Endothelial cell of umbilical vein (primary cell): ENCODE results near the gene ARHGEF9. TPM values are rescaled to one million over a fixed set of nuclear protein-coding genes. Genes with fewer than 3 reads are reported as not detected.

Experiments used
- BruUV-seq: library from RNA; stranded (reverse); fragments of 400-500 nt; replicated peaks from 2 replicates; lab custom pipeline; 2021; lab: Mats Ljungman, UMichigan
- CTCF ChIA-PET: fragments of 300-600, 350-600 bp; sonication (Branson Sonifier 250); formaldehyde crosslinking; loops from one replicate; lab custom pipeline; 2021; ENCODE audit warnings: antibody characterized with exemption, inconsistent platforms; lab: Charles Lee
- POLR2A ChIA-PET: fragments of 300-600, 350-600 bp; sonication (Branson Sonifier 250); formaldehyde crosslinking; loops from one replicate; lab custom pipeline; 2021; ENCODE audit warnings: antibody characterized with exemption, inconsistent platforms; lab: Charles Lee
- DNase-seq: peaks from one replicate; pipeline ENCODE4 v3.0.0-alpha.2; 2011; ENCODE audit warnings: low read depth, low spot score
- FAIRE-seq: peaks from 2 replicates; lab custom pipeline; 2011; peaks lifted over from hg19 to GRCh38; lab: Jason Lieb, UNC
- H2AFZ ChIP-seq: 2 replicates; pipeline ENCODE4 v1.6.0; 2012; ENCODE audit warnings: low read depth, low read length, control low read depth, inconsistent platforms
- H3K27ac ChIP-seq: 2 replicates; pipeline ENCODE4 v1.5.1; 2011; ENCODE audit warnings: low read depth, mild to moderate bottlenecking, control low read depth, low read length, moderate library complexity; ENCODE audit not compliant: insufficient read depth
- H3K27me3 ChIP-seq, 2 experiments: 2 replicates each; pipeline versions ENCODE4 v1.6.0 to v1.6.1; 2011; ENCODE audit warnings: low read length in 2 of 2, mixed read lengths in 1 of 2; ENCODE audit not compliant: control insufficient read depth in 2 of 2, insufficient read depth in 2 of 2
- H3K36me3 ChIP-seq, 2 experiments: 2 replicates in 1 of 2; 3 replicates in 1 of 2; pipeline ENCODE4 v1.5.1; 2011; ENCODE audit warnings: low read length in 2 of 2, mild to moderate bottlenecking in 1 of 2, moderate library complexity in 1 of 2; ENCODE audit not compliant: control insufficient read depth in 2 of 2, insufficient read depth in 2 of 2; ENCODE audit errors: extremely low read depth in 1 of 2
- H3K4me1 ChIP-seq: 3 replicates; pipeline ENCODE4 v1.5.1; 2011; ENCODE audit warnings: mild to moderate bottlenecking, low read length; ENCODE audit not compliant: control insufficient read depth, insufficient read depth; ENCODE audit errors: extremely low read depth
- H3K4me2 ChIP-seq: 2 replicates; pipeline ENCODE4 v1.6.1; 2011; ENCODE audit warnings: low read length, control low read depth, mixed read lengths; ENCODE audit not compliant: insufficient read depth
- H3K4me3 ChIP-seq, 3 experiments: fragments of 200-600 bp in 1 of 3; sonication (generic), shearing (Covaris generic) in 1 of 3; replicated peaks in 1 of 3; 2 replicates each; pipeline ENCODE4 v1.5.1; 2011 to 2016; ENCODE audit warnings: control low read depth in 3 of 3, low read length in 3 of 3, mild to moderate bottlenecking in 2 of 3, inconsistent platforms in 1 of 3, low read depth in 1 of 3, moderate library complexity in 1 of 3; ENCODE audit not compliant: insufficient read depth in 1 of 3
- H3K79me2 ChIP-seq: 2 replicates; pipeline ENCODE4 v1.6.0; 2012; ENCODE audit warnings: low read length, inconsistent platforms; ENCODE audit not compliant: control insufficient read depth, insufficient read depth
- H3K9ac ChIP-seq: replicated peaks from 2 replicates; pipeline ENCODE3; 2011; ENCODE audit warnings: low read length, control low read depth; ENCODE audit not compliant: insufficient read depth; ENCODE audit errors: extremely low read depth
- H3K9me1 ChIP-seq: replicated peaks from 3 replicates; pipeline ENCODE4 v1.6.0; 2011; ENCODE audit warnings: mild to moderate bottlenecking, low read length; ENCODE audit not compliant: control insufficient read depth, insufficient read depth; ENCODE audit errors: extremely low read depth
- H3K9me3 ChIP-seq: replicated peaks from 2 replicates; pipeline ENCODE4 v1.5.1; 2012; ENCODE audit warnings: low read length, inconsistent platforms; ENCODE audit not compliant: control insufficient read depth, insufficient read depth
- H4K20me1 ChIP-seq: replicated peaks from 2 replicates; pipeline ENCODE3; 2011; ENCODE audit warnings: mild to moderate bottlenecking, low read length; ENCODE audit not compliant: control insufficient read depth, insufficient read depth; ENCODE audit errors: extremely low read depth
- EZH2 ChIP-seq: IDR thresholded peaks from 2 replicates; pipeline ENCODE4 v1.6.1; 2012; ENCODE audit warnings: borderline replicate concordance, low read depth, mild to moderate bottlenecking, moderate library complexity, low read length, inconsistent platforms; ENCODE audit not compliant: severe bottlenecking
- FOS ChIP-seq: IDR thresholded peaks from 2 replicates; pipeline ENCODE4 v1.6.1; 2011; ENCODE audit warnings: mild to moderate bottlenecking, low read length, moderate library complexity, borderline replicate concordance; ENCODE audit not compliant: insufficient read depth
- GATA2 ChIP-seq: IDR thresholded peaks from 2 replicates; pipeline ENCODE4 v1.7.0; 2011; ENCODE audit warnings: low read depth, mild to moderate bottlenecking, moderate library complexity, mixed read lengths, low read length; ENCODE audit not compliant: insufficient read length, insufficient read depth
- JUN ChIP-seq: IDR thresholded peaks from 2 replicates; pipeline ENCODE4 v1.6.1; 2011; ENCODE audit warnings: borderline replicate concordance, low read depth; ENCODE audit not compliant: insufficient read length, insufficient read depth
- MYC ChIP-seq: IDR thresholded peaks from one replicate; pipeline ENCODE4 v1.6.1; 2011; ENCODE audit warnings: mild to moderate bottlenecking, low read depth, low read length
- POLR2A ChIP-seq: IDR thresholded peaks from 2 replicates; pipeline ENCODE4 v1.6.1; 2012; ENCODE audit warnings: low read depth, mild to moderate bottlenecking, control low read depth, low read length
- POLR2AphosphoS5 ChIP-seq: IDR thresholded peaks from 2 replicates; pipeline ENCODE4 v1.6.1; 2012; ENCODE audit warnings: low read depth, mild to moderate bottlenecking, control low read depth, low read length, moderate library complexity; ENCODE audit not compliant: insufficient read depth
- dilution Hi-C: fragments of 300-500 bp; cut with MboI; formaldehyde crosslinking; loops from one replicate; pipeline ENCODE4 v1.15.0; 2019; ENCODE audit warnings: low sequenced_read_pairs; ENCODE audit not compliant: extremely low pct_ligation_motif_present
- intact Hi-C: fragments of 100-400 bp; cut with micrococcal nuclease; formaldehyde crosslinking; loops from one replicate; pipeline ENCODE4 v1.10.0; 2022
- polyA plus RNA-seq, 4 experiments: library from polyadenylated mRNA; depleted of rRNA in 3 of 4; stranded (reverse) in 3 of 4; unstranded in 1 of 4; fragments of >200 nt; gene quantifications; 2 replicates each; pipeline versions ENCODE4 v1.2.1 to v1.2.3, GENCODE V29; 2011 to 2012; ENCODE audit warnings: missing spikeins in 1 of 4
- total RNA-seq: library from RNA; stranded (reverse); gene quantifications from 2 replicates; pipeline ENCODE4 v1.2.3, GENCODE V29; 2021
- TF ChIP-seq, protein P1 (sequence below): IDR thresholded peaks from 2 replicates; pipeline ENCODE4 v1.6.1; 2011; ENCODE audit not compliant: insufficient read depth, insufficient read length
- TF ChIP-seq, protein P2 (sequence below), 2 donors: IDR thresholded peaks; 1 replicate in 1 of 2; 2 replicates in 1 of 2; pipeline ENCODE4 v1.5.1; 2011; ENCODE audit warnings: low read length in 2 of 2, mild to moderate bottlenecking in 2 of 2, moderate library complexity in 2 of 2, control low read depth in 1 of 2, inconsistent platforms in 1 of 2, low read depth in 1 of 2; ENCODE audit not compliant: insufficient read depth in 1 of 2; ENCODE audit errors: extremely low read depth in 1 of 2

ARHGEF9 gene
- total and polyA plus RNA-seq, 2 donors (not counting 3 experiments of a cell fraction or from before 2014, with no cell fraction given): 6.5 to 12.9 TPM

DNA sequence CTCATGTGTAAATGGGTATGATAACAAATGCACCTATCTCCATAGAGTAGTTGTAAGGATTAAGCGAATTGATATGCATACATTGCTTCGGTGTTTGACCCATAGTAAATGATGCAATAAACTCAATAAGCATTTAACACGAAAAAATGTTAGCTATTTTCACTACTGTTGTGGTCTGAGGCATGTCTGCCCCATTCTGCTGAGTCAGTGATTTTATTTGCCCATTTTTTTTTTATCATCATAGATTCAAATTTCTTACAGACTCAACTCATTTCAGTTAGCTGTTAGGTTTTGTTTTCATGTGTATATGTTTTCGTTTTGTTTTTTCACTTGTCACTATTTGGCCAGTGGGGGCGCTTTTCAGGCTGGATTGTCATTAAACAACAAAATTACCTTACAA is 27.8 kb upstream of the ARHGEF9 start:
- TF ChIP-seq JUN (no peak), POLR2A (no peak), POLR2AphosphoS5 (no peak), MYC (no peak), GATA2 (no peak), EZH2 (no peak), FOS (no peak)
- TF ChIP-seq, protein P1, sequence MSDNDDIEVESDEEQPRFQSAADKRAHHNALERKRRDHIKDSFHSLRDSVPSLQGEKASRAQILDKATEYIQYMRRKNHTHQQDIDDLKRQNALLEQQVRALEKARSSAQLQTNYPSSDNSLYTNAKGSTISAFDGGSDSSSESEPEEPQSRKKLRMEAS: no peak
- TF ChIP-seq, protein P2, sequence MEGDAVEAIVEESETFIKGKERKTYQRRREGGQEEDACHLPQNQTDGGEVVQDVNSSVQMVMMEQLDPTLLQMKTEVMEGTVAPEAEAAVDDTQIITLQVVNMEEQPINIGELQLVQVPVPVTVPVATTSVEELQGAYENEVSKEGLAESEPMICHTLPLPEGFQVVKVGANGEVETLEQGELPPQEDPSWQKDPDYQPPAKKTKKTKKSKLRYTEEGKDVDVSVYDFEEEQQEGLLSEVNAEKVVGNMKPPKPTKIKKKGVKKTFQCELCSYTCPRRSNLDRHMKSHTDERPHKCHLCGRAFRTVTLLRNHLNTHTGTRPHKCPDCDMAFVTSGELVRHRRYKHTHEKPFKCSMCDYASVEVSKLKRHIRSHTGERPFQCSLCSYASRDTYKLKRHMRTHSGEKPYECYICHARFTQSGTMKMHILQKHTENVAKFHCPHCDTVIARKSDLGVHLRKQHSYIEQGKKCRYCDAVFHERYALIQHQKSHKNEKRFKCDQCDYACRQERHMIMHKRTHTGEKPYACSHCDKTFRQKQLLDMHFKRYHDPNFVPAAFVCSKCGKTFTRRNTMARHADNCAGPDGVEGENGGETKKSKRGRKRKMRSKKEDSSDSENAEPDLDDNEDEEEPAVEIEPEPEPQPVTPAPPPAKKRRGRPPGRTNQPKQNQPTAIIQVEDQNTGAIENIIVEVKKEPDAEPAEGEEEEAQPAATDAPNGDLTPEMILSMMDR (IDR thresholded peaks at IDR 0.05; ENCODE audit: extremely low read depth in 1 of 2, insufficient read depth in 1 of 2, low read depth in 1 of 2, low read length in 2 of 2): no peak
- intact Hi-C loops: no loop called here
- Histone ChIP-seq H3K9ac (no peak overlapping the region), H3K9me3 (no peaks in the 10 kb centered on the region), H3K4me3 (no peak overlapping the region), H3K27ac (no peak overlapping the region), H3K4me2 (no peak overlapping the region), H3K4me1 (no peaks in the 10 kb centered on the region), H3K9me1 (no peaks in the 10 kb centered on the region), H2AFZ (no peak overlapping the region), H3K27me3 (no peaks in the 10 kb centered on the region), H3K36me3 (no peaks in the 10 kb centered on the region), H4K20me1 (no peaks in the 10 kb centered on the region), H3K79me2 (no peaks in the 10 kb centered on the region)
- no TSS peak for BruUV-seq
- ChIA-PET POLR2A (no interaction called here), CTCF (no interaction called here)
- dilution Hi-C loops: no loop called here
- DNase-seq: no peak
- no peak for FAIRE-seq
